Kidney glomerular epithelial cell (primary cell): ENCODE results near the gene LMO2.

Experiments
- DNase-seq: peaks from one replicate; lab custom pipeline; 2025; lab: John Stamatoyannopoulos, UW

Gene LMO2

DNA sequence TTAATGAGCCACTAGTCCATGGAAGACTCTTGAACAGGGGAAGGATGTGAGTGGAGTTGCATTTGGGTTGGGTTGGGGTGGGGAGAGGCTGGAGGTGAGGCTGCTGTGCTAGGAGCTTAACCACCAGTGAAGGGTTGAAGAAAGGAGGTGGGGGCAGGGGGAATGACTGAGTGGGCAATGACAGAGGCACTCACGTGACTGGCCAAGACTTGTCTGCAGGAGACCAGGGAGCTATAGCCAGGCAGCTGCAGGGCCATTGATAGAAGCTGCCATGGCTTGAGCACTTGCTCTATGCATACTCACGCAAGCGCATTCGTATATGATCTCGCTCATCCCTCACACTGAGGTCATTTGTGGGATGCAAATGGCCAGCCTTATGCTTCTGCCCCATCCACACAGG lies 4.0 kb downstream of the LMO2 start:
- no peak for DNase-seq

DNA sequence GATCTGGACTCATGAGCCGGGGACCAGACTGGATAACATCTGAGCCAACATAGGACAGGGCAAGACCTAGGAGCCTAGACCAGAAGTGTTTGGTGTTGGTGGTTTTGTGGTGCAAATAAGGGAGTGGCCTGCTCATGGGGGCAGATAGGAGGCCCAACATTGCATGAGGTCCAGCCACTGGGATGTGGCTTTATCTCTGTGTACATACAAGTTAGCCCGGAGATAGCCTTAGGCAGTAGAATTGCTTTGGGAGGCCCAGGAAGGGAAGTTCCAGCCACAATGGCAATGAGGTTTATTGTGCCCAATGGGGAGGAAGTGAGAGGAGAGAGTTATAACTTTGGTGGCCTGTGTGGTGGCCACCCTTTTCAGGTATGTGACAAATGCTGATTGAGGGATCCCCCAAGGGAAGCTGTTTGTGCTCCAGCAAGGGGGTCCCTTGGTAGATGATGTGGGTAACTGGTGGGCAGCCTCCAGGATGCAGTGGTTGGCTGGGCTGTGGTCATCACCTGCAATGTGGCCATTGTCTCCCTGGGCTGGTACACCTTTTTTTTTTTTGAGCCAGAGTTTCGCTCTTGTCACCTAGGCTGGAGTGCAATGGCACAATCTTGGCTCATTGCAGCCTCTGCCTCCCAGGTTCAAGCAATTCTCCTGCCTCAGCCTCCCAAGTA lies 6.4 kb downstream of the LMO2 start:
- DNase-seq, result no peak

- no peak for DNase-seq
Observed at GRCh38 chr11:33884601-33885000, 7.3 kb downstream of the LMO2 start.

- no peak for DNase-seq
Observed at GRCh38 chr11:33884035-33884434, 7.8 kb downstream of the LMO2 start.

DNA sequence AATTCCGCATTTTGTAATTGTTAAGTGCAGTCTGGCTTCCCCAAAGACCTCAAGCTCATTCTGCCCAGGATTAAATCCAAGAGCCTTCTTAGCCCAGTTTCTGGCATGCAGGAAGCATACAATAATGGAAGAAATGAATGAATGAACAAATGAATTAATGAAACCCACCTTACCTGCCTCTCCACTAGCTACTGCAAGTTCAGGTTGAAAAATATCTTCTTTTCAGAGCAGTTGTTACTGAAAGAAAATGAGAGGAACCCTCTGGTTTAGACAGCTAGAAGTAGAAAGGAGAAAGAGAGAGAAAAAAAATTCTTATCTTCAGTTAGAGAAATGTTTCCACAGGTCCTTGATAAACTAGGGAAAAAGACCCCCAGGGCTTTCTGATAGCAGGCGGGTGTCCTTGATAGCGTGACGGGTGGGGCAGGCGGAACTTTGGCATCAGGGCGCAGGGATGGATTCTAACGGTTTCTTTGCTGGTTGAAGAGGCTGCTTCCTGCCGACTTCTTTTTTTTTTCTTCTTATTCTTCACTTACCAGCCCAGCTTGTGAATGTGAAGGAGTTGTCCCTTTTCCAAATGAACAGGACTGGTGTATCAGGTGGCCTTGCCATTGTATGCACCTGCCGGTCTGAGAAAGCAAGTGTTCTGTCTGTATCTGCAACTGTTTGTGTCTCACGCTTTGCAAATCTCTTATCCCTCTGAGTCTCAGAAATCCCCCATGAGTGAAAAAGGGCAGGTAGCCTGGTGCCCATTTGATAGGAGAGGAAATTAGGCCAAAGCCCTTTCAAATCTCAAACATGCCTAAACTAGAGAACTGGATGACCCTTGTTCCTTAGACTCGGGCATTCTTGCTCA lies 10.0 kb downstream of the LMO2 start:
- DNase-seq, result no peak

DNA sequence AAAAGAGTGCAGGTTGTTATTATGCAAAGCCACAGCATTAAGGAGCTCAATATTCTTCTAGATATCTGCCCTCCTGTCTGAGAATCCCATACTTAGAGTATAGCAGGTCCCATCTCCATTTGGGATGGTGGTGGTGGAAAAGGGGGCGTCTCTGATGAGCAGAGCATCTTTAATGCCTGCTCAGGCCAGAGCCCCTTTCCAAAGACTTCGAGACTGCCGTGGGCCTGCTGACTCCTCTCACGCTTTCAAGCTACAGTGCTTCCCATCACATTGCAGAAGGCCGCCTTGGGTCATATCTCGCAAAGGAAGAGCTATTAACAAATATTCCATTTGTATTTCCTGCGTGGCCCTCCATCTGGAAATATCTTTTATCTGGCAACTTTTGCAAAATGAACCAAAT lies 10.9 kb downstream of the LMO2 start:
- DNase-seq, result no peak

- no peak for DNase-seq
Observed at GRCh38 chr11:33879375-33879774, 12.5 kb downstream of the LMO2 start.

DNA sequence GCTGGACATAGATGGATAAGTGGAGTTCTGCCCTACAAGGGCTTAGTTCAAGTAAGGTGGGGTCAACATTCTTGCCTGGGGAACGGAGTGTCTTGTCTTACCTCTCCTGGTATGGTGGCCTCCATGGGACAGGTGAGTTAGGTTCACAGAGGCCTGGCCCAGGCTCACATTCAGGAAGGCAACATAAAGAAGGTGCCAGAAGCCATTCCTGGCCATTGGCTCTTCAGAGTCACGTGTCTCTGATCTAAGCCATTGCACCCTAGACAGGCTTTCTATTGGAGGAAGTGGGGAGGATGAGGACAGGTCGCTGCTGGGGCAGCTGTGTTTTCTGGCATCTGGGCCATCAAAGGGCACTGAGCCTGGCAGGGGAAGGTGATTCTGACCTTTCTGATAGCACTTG lies 14.8 kb downstream of the LMO2 start:
- no peak for DNase-seq

DNA sequence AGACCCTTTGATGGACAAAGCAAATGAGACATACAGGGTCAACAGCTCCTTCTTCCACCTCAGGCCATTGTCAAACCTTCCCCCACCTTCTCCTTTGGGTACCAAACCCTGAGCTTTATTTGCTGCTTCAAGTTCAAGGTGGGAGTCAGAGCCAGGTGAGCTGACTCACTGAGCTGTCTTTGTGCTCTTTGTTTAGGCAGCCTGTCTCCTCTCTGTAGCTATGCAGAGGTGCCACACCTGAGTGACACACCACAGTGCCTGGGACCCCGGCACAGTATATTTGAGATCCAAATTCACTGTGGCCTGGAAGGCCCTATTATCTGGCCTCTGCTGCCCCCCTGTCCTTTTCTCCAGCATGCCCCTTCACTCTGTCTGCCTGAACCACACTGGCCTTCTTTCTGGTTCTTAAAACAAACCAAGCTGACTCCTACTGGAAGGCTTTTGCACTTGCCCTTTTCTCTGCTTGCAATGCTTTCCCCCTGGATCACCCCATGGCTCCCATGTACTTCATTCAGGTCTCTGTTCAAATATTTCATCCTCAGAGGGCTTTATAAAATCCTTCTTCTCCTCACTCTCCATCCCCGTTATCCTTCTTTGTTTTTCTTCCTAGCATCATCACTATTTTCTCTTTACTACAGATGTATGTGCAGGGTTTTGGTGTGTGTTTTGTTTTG lies 16.1 kb downstream of the LMO2 start:
- no peak for DNase-seq

DNA sequence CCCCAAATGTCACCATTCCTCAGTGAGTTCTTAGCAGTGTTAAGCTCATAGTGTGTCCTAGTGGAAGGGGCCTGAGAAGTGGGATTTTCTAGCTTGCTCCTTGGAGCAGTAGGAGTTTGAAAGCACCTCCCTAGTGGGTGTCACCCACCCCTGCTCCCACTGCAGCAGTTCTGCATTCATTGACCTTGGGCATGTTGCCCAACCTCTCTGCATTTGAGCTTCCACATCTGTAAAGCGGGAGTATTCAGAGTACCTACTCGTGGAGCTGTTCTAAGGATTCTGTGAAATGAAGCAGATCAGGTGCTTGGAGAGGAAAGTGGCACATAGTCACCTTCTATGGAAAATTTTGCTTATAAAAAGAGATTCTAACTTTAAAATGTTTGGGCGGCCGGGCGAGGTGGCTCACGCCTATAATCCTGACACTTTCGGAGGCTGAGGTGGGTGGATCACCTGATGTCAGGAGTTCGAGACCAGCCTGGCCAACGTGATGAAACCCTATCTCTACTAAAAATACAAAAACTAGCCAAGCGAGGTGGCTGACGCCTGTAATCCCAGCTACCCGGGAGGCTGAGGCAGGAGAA lies 16.9 kb downstream of the LMO2 start:
- no peak for DNase-seq

DNA sequence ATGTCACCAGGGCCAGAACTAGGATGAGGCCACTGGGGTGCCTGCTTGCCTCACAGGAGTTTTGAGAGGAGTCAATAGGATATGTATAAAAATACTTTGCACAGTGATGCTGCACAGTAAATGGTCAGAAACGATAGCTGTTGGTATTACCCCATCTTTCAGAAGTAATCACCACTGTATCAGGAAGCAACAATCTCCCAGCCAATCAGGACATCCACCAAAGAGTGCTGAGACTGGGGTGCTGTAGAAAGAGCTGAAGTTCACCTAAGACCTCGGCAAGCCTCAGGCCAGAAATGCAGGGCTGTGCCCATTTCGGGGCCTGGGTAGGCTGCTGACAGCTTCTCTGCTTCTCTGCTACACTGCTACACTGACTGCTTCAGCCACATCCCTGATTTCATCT lies 17.4 kb downstream of the LMO2 start:
- no peak for DNase-seq

DNA sequence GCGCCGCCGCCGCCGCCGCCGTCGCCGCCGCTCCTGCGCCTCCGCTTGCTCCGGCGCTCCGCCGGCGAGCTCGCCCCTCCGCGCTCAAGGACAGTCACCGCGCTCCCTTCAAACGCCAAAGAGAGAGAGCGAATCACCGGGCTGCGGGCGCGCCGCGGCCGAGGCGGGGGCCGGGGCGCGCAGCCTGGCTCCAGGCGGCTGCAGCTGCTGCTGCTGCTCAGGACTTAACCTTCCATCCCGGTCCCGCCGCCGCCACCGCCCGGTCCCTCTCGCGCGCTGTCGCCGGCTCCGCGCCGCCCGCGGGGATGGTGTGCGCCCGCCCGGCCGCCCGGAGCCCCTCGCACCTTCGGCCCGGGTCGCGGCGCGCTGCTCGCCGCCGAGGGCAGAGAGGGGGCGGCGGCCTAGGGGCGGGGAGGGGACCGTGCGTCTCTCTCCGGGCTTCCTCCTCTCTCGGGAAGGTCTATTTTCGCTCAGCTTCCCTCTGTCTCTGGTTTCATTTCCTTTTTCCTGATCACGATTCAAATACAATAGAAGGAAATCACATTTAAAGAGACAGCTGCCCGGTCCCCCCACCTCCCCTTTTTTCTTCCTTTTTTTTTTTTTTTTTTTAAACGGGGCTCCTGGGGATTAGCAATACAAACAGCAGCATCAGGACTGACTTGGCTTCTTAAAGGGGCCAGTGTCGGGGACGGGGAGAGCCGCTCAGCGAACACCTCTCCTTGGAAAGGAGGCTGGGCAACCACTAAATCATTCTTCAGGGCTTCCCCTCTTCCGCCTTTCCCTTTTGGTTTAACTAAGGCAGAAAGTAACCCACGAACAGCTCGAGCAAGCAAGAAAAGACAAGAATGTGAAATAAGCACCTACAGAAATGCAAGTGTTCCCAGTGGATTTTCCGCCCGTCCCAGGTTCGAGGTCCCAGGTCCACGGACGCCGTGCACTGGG lies 22.1 kb downstream of the LMO2 start:
- no peak for DNase-seq

GRCh38 chr11:33868647-33869461 lies 23.0 kb downstream of the LMO2 start:
- no peak for DNase-seq

GRCh38 chr11:33867996-33868646 lies 23.8 kb downstream of the LMO2 start:
- no peak for DNase-seq

DNA sequence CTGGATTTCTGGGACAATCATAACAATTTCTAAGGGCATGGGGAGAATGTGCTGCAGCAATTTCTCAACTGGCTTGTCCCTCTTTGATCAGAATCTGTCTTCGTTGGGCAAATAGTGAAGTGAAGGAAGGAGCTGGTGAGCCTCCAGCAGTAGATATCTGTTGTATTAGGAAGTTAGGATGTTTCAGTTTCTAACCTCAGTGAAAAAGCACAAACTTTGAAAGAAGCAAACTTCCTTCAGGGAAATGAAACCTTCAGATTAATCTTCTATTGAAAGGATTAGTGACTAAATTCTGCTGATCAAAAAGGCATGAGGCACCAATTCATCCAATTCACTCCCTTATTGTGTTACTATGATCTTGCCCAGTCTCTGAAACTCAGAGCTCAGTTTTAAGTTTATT lies 24.3 kb downstream of the LMO2 start:
- DNase-seq, result no peak

- DNase-seq, result no peak
Observed at GRCh38 chr11:33866936-33867335, 24.9 kb downstream of the LMO2 start.

DNA sequence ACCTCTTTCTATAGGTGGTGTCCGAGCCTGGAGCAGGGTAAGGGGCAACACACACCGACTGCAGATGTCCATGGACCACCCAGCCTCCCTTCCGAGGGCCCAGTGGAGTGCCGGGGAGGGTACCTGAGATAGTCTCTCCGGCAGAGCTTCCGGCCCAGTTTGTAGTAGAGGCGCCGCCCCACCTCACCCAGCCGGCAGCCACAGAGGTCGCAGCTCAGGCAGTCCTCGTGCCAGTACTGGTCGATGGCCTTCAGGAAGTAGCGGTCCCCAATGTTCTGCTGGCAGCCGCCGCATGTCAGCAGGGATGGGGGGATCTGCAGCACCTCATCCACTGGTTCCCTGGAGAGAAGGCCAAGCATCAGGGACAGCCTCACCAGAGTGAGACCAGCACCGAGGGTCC lies 27.4 kb downstream of the LMO2 start:
- DNase-seq, result no peak

GRCh38 chr11:33863418-33864172 lies 28.3 kb downstream of the LMO2 start:
- DNase-seq, result no peak

GRCh38 chr11:33861941-33862589 lies 29.8 kb downstream of the LMO2 start:
- no peak for DNase-seq
